GM18867 (cell line): ENCODE data around the gene GRXCR1.
A peak's percentile ranks its signal among the peaks of the same experiment; 100 is the strongest.

ENCODE experiments used
- ATAC-seq: cut with Tn5 transposase; IDR thresholded peaks from one replicate; pipeline ENCODE4 v1.9.1; 2021; ENCODE audit warnings: mild to moderate bottlenecking, moderate library complexity; ENCODE audit not compliant: unreplicated experiment

GRXCR1 gene

GRCh38 chr4:42892413-42892812 lies at the start of gene GRXCR1:
GRXCR1 (plus strand) TSS chr4:42892713; CDS start chr4:42893267, 554 bp downstream.
- no peak for ATAC-seq

GRCh38 chr4:42843694-42844093 lies 48.8 kb upstream of the GRXCR1 start:
- no peak for ATAC-seq

GRCh38 chr4:42844422-42845070 lies 48.0 kb upstream of the GRXCR1 start:
- no peak for ATAC-seq

- no peak for ATAC-seq
Observed at GRCh38 chr4:42845586-42845985, 46.9 kb upstream of the GRXCR1 start.

GRCh38 chr4:42855779-42856178 lies 36.7 kb upstream of the GRXCR1 start:
- ATAC-seq, result no peak

- ATAC-seq, result peak; percentile 79
Observed at GRCh38 chr4:42865572-42866189, 26.8 kb upstream of the GRXCR1 start.

GRCh38 chr4:42871261-42871660 lies 21.3 kb upstream of the GRXCR1 start:
- no peak for ATAC-seq

- ATAC-seq, result no peak
Observed at GRCh38 chr4:42871671-42872290, 20.7 kb upstream of the GRXCR1 start.

GRCh38 chr4:42878863-42879262 lies 13.7 kb upstream of the GRXCR1 start:
- ATAC-seq, result no peak

- no peak for ATAC-seq
Observed at GRCh38 chr4:42881253-42881652, 11.3 kb upstream of the GRXCR1 start.

- ATAC-seq, result no peak
Observed at GRCh38 chr4:42891644-42892043, 869 bp upstream of the GRXCR1 start.

- ATAC-seq, result no peak
Observed at GRCh38 chr4:42895452-42895851, 2.9 kb downstream of the GRXCR1 start.

- no peak for ATAC-seq
Observed at GRCh38 chr4:42904986-42905385, 12.5 kb downstream of the GRXCR1 start.

GRCh38 chr4:42905591-42905990 lies 13.1 kb downstream of the GRXCR1 start:
- no peak for ATAC-seq

GRCh38 chr4:42906341-42906740 lies 13.8 kb downstream of the GRXCR1 start:
- ATAC-seq, result no peak

GRCh38 chr4:42906891-42907759 lies 14.6 kb downstream of the GRXCR1 start:
- ATAC-seq, result no peak

- no peak for ATAC-seq
Observed at GRCh38 chr4:42910459-42910858, 17.9 kb downstream of the GRXCR1 start.

- ATAC-seq, result no peak
Observed at GRCh38 chr4:42914937-42915336, 22.4 kb downstream of the GRXCR1 start.

- ATAC-seq, result no peak
Observed at GRCh38 chr4:42915484-42915883, 23.0 kb downstream of the GRXCR1 start.

GRCh38 chr4:42917296-42917695 lies 24.8 kb downstream of the GRXCR1 start:
- no peak for ATAC-seq

GRCh38 chr4:42923431-42923830 lies 30.9 kb downstream of the GRXCR1 start:
- ATAC-seq, result no peak
